ENCODE data around the gene STXBP5. TPM values are rescaled to one million over a fixed set of nuclear protein-coding genes. Genes with fewer than 3 reads are reported as not detected.
A peak's percentile ranks its signal among the peaks of the same experiment; 100 is the strongest.

The STXBP5 gene
- total RNA-seq, 6 experiments from 2014 or later: 29.5 to 36.2 (median 32.1) TPM

- TF ChIP-seq CTCF (IDR thresholded peaks at IDR 0.05): no peak
- no peak overlapping the region for H3K27ac Mint-ChIP-seq
- no peaks in the 10 kb centered on the region for H3K36me3 Mint-ChIP-seq (ENCODE audit: low read depth)
- no peaks in the 10 kb centered on the region for H3K9me3 Mint-ChIP-seq
- no peaks in the 10 kb centered on the region for H3K27me3 Mint-ChIP-seq (ENCODE audit: insufficient read depth)
- H3K4me3 Mint-ChIP-seq: no peak overlapping the region
- no peak for DNase-seq
- H3K4me1 Mint-ChIP-seq (ENCODE audit: low read depth): peaks cover 46% of the 10 kb centered on the region
Measured at GRCh38 chr6:147158881-147159280, 45.3 kb upstream of the STXBP5 start.

GRCh38 chr6:147159536-147160374 lies 44.5 kb upstream of the STXBP5 start:
- Mint-ChIP-seq H3K4me1 (ENCODE audit: low read depth) (peaks cover 38% of the 10 kb centered on the region), H3K9me3 (no peaks in the 10 kb centered on the region), H3K4me3 (no peak overlapping the region), H3K27me3 (ENCODE audit: insufficient read depth) (no peaks in the 10 kb centered on the region), H3K27ac (no peak overlapping the region), H3K36me3 (ENCODE audit: low read depth) (no peaks in the 10 kb centered on the region)
- DNase-seq: no peak
- no peak for TF ChIP-seq CTCF (IDR thresholded peaks at IDR 0.05)

DNA sequence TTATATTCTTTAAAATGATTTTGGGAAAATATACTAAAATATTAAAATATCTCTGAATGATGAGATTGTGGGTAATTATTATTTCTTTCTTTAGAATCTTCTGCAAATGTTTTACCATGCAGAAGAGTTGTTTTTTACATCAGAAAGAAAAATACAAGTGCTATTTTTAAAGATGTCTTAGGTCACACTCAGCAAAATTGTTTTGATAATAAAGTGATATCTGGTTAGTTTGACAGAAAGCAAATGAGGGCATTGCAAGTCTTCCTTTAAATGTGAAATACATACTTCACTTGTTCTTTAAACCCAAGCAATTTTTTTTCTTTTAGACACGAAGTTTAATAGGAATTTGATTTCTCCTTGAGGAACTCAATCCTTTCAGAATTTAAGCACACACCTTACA lies 43.6 kb upstream of the STXBP5 start:
- Mint-ChIP-seq H3K4me3 (no peak overlapping the region), H3K4me1 (ENCODE audit: low read depth) (peaks cover 34% of the 10 kb centered on the region), H3K27me3 (ENCODE audit: insufficient read depth) (no peaks in the 10 kb centered on the region), H3K36me3 (ENCODE audit: low read depth) (no peaks in the 10 kb centered on the region), H3K9me3 (no peaks in the 10 kb centered on the region), H3K27ac (no peak overlapping the region)
- no peak for TF ChIP-seq CTCF (IDR thresholded peaks at IDR 0.05)
- DNase-seq: no peak

DNA sequence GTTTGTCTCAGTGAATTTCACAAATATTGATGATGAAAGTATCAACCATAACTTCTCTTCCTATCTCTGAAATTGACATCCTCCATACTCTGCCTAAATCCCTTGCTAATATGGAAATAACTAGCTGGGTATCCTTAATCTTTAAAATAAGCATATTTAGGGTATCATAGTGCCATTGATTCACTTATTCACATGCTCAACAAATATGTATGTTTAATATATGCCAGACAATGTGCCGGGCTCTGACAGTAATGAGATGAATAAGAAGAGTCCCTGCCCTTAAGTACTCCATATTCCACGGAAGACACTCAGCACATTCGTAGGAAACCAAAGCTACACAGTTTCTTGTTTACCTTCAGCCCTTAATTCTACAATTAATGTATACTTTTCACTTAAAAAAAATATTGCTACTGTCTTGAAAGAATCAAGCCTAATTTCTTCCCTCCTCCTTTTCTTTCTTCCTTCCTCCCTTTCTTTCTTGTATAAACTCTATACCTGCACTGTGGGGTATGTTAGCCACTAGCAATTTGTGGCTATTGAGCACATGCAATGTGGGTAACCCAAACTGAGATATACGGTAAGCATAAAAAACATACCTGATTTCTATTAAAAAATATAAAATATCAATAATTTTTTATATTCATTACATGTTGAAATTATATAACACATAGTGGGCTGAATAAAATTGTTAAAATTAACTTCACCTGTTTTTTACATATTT lies 42.8 kb upstream of the STXBP5 start:
- Mint-ChIP-seq H3K36me3 (ENCODE audit: low read depth) (no peaks in the 10 kb centered on the region), H3K4me3 (no peak overlapping the region), H3K9me3 (no peaks in the 10 kb centered on the region), H3K27me3 (ENCODE audit: insufficient read depth) (no peaks in the 10 kb centered on the region), H3K27ac (peak overlapping the region; percentile 21; the same call in 1 of the 2 replicates), H3K4me1 (ENCODE audit: low read depth) (peaks cover 29% of the 10 kb centered on the region)
- no peak for DNase-seq
- no peak for TF ChIP-seq CTCF (IDR thresholded peaks at IDR 0.05)

GRCh38 chr6:147161974-147162495 lies 42.2 kb upstream of the STXBP5 start:
- Mint-ChIP-seq H3K9me3 (no peaks in the 10 kb centered on the region), H3K27ac (no peak overlapping the region), H3K36me3 (ENCODE audit: low read depth) (no peaks in the 10 kb centered on the region), H3K4me1 (ENCODE audit: low read depth) (peaks cover 28% of the 10 kb centered on the region), H3K27me3 (ENCODE audit: insufficient read depth) (no peaks in the 10 kb centered on the region), H3K4me3 (no peak overlapping the region)
- TF ChIP-seq CTCF (IDR thresholded peaks at IDR 0.05): no peak
- peak; percentile 61 for DNase-seq

Data from HFFc6 (cell line).